HG03066 (cell line): ENCODE measurements around the gene CCDC15.
"Not testable (repeated sequence)": the region's sequence is repeated elsewhere in the genome, so short reads cannot be mapped to it uniquely, and the experiment has no call there.

ENCODE experiments used
- ATAC-seq: cut with Tn5 transposase; IDR thresholded peaks from one replicate; pipeline ENCODE4 v1.9.1; 2021; ENCODE audit warnings: low read depth; ENCODE audit not compliant: unreplicated experiment

The CCDC15 gene

GRCh38 chr11:125079151-125079877, 125.3 kb downstream of the CCDC15 start:
- no peak for ATAC-seq

- no peak for ATAC-seq
These were observed 126.0 kb downstream of the CCDC15 start for GRCh38 chr11:125079878-125080530.

- no peak for ATAC-seq
These were observed 126.5 kb downstream of the CCDC15 start for GRCh38 chr11:125080531-125080911.

- ATAC-seq, result no peak
These were observed 127.2 kb downstream of the CCDC15 start for GRCh38 chr11:125081098-125081798.

GRCh38 chr11:125082040-125082439, 128.0 kb downstream of the CCDC15 start:
- no peak for ATAC-seq

- ATAC-seq, result no peak
These were observed 128.8 kb downstream of the CCDC15 start for GRCh38 chr11:125082611-125083311.

- no peak for ATAC-seq
These were observed 129.5 kb downstream of the CCDC15 start for GRCh38 chr11:125083312-125084056.

- no peak for ATAC-seq
These were observed 130.0 kb downstream of the CCDC15 start for GRCh38 chr11:125084057-125084416.

- no peak for ATAC-seq
These were observed 130.8 kb downstream of the CCDC15 start for GRCh38 chr11:125084761-125085231.

- ATAC-seq, result no peak
These were observed 131.5 kb downstream of the CCDC15 start for GRCh38 chr11:125085301-125086081.

- no peak for ATAC-seq
These were observed 132.8 kb downstream of the CCDC15 start for GRCh38 chr11:125086633-125087296.

- ATAC-seq, result no peak
These were observed 134.1 kb downstream of the CCDC15 start for GRCh38 chr11:125088123-125088522.

GRCh38 chr11:125088576-125089455, 134.8 kb downstream of the CCDC15 start:
- no peak for ATAC-seq

GRCh38 chr11:125089481-125089880, 135.5 kb downstream of the CCDC15 start:
- not testable (repeated sequence) for ATAC-seq

- not testable (repeated sequence) for ATAC-seq
These were observed 136.1 kb downstream of the CCDC15 start for GRCh38 chr11:125090151-125090550.

- ATAC-seq, result no peak
These were observed 136.8 kb downstream of the CCDC15 start for GRCh38 chr11:125090816-125091215.
